22Rv1 (cell line): ENCODE measurements around the gene GRAMD4.

Experiments
- H3K27ac ChIP-seq: fragments of 450-650 bp; 2 replicates; pipeline ENCODE4 v1.5.1; 2017
- ZFX ChIP-seq: fragments of 450-650 bp; IDR thresholded peaks from 2 replicates; pipeline ENCODE4 v1.6.1; 2017; ENCODE audit warnings: antibody characterized with exemption, borderline replicate concordance
- TF ChIP-seq, protein P1 (sequence below): fragments of 450-650 bp; IDR thresholded peaks from 2 replicates; pipeline ENCODE4 v1.5.1; 2017; ENCODE audit warnings: mild to moderate bottlenecking

Gene GRAMD4

DNA sequence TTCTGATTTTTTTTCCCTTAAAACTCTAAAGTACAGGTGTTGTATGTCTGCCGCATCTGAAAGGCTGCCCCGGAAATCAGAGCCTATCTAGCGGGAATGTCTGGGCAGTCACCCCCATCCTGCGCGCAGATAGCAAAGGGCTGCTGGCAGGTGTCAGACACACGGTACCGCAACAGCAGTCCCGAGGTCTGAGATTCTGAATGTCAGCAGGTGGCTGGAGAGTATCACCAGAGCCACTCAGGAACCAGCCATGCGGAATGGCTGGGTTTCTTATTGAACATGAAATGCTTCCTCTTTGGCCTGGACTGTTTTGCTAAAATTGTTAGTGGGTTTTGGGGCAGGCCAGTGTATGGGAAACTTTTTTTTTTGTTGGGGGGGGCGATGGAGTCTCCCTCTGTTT lies 64.5 kb downstream of the GRAMD4 start:
- no peak for TF ChIP-seq ZFX
- TF ChIP-seq, protein P1, sequence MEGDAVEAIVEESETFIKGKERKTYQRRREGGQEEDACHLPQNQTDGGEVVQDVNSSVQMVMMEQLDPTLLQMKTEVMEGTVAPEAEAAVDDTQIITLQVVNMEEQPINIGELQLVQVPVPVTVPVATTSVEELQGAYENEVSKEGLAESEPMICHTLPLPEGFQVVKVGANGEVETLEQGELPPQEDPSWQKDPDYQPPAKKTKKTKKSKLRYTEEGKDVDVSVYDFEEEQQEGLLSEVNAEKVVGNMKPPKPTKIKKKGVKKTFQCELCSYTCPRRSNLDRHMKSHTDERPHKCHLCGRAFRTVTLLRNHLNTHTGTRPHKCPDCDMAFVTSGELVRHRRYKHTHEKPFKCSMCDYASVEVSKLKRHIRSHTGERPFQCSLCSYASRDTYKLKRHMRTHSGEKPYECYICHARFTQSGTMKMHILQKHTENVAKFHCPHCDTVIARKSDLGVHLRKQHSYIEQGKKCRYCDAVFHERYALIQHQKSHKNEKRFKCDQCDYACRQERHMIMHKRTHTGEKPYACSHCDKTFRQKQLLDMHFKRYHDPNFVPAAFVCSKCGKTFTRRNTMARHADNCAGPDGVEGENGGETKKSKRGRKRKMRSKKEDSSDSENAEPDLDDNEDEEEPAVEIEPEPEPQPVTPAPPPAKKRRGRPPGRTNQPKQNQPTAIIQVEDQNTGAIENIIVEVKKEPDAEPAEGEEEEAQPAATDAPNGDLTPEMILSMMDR = no peak
- H3K27ac ChIP-seq = no peak overlapping the region

DNA sequence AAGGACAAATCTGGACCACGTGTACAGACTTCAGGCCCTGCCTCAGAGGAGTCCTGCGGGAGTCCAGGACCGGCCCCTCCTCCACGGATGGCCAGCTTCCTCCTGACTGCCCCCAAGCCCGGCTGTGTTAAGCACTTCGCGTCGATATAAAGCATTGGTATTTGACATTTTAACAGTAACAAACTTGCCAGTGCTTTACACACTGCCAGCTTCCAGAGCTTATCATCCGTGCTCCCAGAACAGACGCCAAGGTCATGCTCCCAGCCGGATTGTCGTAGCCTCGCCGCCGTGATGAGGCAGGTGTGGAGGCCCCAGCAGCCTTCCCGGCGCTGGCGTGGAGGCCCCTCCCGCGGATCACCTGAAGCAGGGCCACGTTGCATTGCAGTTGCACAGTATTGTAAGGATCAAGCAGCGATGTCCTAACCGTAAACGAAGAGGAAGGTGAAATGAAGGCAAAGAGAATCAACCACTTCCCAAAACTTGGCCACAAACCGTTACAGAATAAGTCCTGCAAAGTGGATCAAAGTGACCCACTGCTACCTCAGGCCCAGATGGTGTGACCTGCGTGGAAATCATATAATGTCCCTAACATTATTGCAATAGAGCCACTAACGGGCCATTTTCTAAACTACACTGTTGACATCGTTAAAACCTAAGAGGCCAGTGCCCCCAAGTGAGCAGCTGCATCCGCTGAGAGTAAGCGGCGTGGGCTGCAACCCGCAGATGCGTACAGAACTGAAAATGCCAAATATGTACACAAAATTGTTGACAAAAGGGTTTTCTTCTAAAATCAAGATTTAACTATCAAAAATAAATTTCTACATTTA lies 66.2 kb downstream of the GRAMD4 start:
- H3K27ac ChIP-seq = no peak overlapping the region
- no peak for TF ChIP-seq ZFX
- TF ChIP-seq, protein P1 = no peak

DNA sequence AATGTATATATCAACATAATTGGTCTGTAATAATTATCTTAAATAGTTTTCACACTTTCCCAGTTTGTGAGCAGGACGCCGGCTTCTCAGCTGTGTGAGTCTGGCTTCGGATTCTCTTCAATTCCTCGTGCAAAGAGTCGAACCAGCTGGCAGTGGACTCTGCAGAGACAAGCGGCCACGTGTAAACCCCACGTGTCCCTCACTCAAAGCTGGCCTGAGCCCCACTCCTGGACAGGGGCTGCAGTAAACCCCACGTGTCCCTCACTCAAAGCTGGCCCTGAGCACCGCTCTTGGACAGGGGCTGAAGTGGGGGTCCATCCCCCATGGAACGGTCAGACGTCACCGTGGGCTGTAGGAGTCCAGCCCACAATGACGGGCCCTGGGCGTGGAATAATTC lies 66.9 kb downstream of the GRAMD4 start:
- H3K27ac ChIP-seq = no peak overlapping the region

DNA sequence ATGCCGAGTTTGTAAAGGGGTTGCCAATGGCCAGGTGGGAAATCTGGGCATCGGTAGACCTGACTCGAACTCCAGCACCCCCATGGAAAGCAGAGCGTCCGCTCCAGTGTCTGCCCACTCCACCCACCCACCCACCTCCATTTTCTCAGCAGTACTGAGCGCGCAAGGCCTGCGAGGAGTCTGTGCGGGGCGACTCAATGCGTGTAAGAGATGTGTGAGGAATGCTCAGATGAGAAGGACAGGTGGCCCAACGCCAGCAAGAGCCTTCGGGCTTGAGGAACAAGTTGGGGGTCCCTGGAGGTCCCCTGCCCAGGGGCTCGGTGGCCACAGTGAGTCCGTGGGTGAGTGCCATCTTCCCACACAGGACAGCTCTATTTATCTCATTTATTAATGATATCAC lies 67.3 kb downstream of the GRAMD4 start:
- H3K27ac ChIP-seq = no peak overlapping the region

More for the DNA sequence above, 66.9 kb downstream of the GRAMD4 start:
- TF ChIP-seq ZFX = no peak
- TF ChIP-seq, protein P1 = no peak

DNA sequence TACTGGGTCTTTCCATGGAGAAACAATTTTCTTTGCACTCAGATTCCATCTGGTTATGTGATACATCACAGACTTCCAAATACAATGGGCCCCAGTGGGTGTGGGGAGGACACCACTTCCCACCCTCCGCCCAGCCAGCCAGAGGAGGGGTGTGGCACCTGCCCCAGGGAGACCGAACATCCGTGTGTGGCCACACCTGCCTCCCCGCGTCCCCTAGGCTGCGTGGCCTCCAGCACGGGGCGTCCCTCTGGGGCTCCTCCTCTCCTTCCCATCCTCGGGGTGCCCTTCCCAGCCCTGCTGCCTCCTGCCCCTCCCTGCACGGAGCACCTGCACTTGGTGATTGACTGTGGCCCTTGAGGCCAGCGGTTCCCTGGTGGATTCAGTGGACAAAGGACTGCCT lies 68.8 kb downstream of the GRAMD4 start:
- no peak overlapping the region for H3K27ac ChIP-seq
- TF ChIP-seq, protein P1 = no peak
- no peak for TF ChIP-seq ZFX

More for the DNA sequence above, 67.3 kb downstream of the GRAMD4 start:
- TF ChIP-seq, protein P1 = no peak
- TF ChIP-seq ZFX = no peak

DNA sequence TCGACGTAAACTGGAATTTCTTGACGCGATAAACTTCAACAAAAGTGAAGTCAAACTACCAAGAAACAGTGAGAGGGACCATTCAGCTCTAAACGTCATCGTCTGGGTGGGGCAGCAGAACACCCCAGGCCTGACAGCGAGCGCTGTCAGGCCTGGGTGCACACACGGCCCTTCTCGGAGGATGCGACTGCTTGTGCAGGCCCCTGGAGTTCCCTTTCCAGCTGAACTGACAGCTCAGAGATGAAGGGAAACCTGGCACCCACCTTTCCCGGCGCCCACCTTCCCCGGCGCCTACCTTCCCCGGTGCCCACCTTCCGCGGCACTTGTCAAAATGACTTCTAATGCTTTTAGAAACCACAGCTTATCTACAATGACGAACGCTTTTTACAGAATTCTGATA lies 70.0 kb downstream of the GRAMD4 start:
- TF ChIP-seq, protein P1 = no peak
- TF ChIP-seq ZFX = no peak
- H3K27ac ChIP-seq = no peak overlapping the region

DNA sequence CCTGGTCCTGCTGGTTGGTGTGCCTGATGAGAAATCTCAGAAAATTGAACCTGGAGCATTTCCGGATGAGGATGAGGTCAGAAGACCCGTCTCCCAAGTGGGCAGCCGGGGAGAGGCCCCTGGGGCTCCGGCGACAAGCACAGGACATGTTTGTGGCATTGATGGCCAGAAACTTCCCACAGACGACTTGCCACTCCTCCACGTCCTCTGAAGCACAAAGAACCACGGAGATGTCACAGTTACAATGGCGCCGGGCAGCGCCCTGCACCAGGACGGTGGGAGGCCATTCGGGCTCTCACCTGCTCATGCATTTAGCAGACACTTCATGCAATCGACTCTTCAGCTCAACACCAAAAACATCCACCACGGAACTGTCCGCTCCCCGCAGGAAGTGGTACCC lies 71.4 kb downstream of the GRAMD4 start:
- TF ChIP-seq, protein P1 = no peak
- no peak for TF ChIP-seq ZFX

More for the DNA sequence above, 71.4 kb downstream of the GRAMD4 start:
- no peak overlapping the region for H3K27ac ChIP-seq
